Testis (tissue), 3 donors: ENCODE results near the gene MOK. TPM values are rescaled to one million over a fixed set of nuclear protein-coding genes. Genes with fewer than 3 reads are reported as not detected.

Source experiments
- DNase-seq: peaks from one replicate; pipeline ENCODE4 v3.0.0-alpha.2; 2019
- H3K27ac ChIP-seq, 2 donors: fragments of 200-600 bp; sonication (generic); one replicate each; pipeline ENCODE4 v1.5.1; 2019
- H3K27me3 ChIP-seq: fragments of 200-600 bp; sonication (generic); one replicate; pipeline ENCODE4 v1.5.1; 2019
- H3K36me3 ChIP-seq: fragments of 200-600 bp; sonication (generic); one replicate; pipeline ENCODE4 v1.5.1; 2017; ENCODE audit warnings: low read depth; ENCODE audit errors: missing control alignments
- H3K4me1 ChIP-seq: fragments of 200-600 bp; sonication (generic); one replicate; pipeline ENCODE4 v1.5.1; 2019
- H3K4me3 ChIP-seq, 2 donors: fragments of 200-600 bp; sonication (generic); one replicate each; pipeline ENCODE4 v1.5.1; 2017 to 2019
- H3K9me3 ChIP-seq: fragments of 200-600 bp; sonication (generic); one replicate; pipeline ENCODE4 v1.5.1; 2017
- POLR2A ChIP-seq: fragments of 450-650 bp; IDR thresholded peaks from one replicate; pipeline ENCODE4 v1.6.1; 2017; ENCODE audit warnings: antibody characterized with exemption, mild to moderate bottlenecking, moderate library complexity
- WGBS, 2 donors: methylation state at CpG; one replicate each; pipeline ENCODE4 v1.1.5; 2018; 5-methylcytosine and 5-hydroxymethylcytosine counted together
- intact Hi-C: fragments of 100-400 bp; cut with DNase I; formaldehyde crosslinking; loops from one replicate; pipeline ENCODE4 v1.15.1; 2023; ENCODE audit warnings: low total_unique reads
- polyA plus RNA-seq: library from polyadenylated mRNA; stranded (reverse); fragments of 350-450 nt; fragmentation: Illumina TruSeq; extraction: RNeasy Lipid Tissue Mini Kit (QIAGEN cat#74804); gene quantifications from one replicate; pipeline ENCODE4 v1.2.3, GENCODE V29; 2014; ENCODE audit warnings: low read depth, low replicate concordance; ENCODE audit not compliant: insufficient read depth
- total RNA-seq, 2 donors: library from RNA; depleted of rRNA; stranded (reverse); fragments of >200 nt; gene quantifications; one replicate each; pipeline ENCODE4 v1.2.3, GENCODE V29; 2016
- TF ChIP-seq, protein P1 (sequence below), 3 experiments: fragments of 450-650 bp in 2 of 3; fragments of 200-600 bp in 1 of 3; sonication (generic) in 1 of 3; IDR thresholded peaks; one replicate each; pipeline ENCODE4 v1.5.1; 2016 to 2019; ENCODE audit warnings: antibody characterized with exemption in 3 of 3, mild to moderate bottlenecking in 2 of 3, moderate library complexity in 1 of 3

Gene MOK
- total and polyA plus RNA-seq, 3 donors from 2014 or later, result 157 to 188 (median 171) TPM

DNA sequence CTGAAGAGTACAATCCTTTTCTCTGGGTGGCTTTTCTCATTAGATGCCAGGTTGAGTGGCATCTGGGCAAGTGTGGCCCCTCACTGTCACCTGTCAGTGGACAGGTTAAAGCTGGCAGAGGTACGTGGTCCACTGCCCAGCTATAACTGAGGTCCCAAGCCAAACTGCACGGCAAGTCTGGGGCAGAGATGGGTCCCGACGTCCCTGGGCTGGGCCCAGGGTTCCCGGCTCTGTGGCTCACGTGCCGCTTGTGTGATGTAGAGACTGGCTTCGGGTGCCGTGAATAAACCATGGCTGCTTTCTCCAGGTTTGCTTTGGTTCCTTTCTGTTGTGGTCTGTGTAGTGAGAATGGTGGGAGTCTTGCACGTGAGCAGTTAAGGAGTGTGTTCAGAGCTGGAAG lies 87.6 kb downstream of the MOK start:
- intact Hi-C loops, result no loop called here
- WGBS, 2 donors, result 91 to 97% methylated on average over 8 to 10 of the region's 10 CpGs

DNA sequence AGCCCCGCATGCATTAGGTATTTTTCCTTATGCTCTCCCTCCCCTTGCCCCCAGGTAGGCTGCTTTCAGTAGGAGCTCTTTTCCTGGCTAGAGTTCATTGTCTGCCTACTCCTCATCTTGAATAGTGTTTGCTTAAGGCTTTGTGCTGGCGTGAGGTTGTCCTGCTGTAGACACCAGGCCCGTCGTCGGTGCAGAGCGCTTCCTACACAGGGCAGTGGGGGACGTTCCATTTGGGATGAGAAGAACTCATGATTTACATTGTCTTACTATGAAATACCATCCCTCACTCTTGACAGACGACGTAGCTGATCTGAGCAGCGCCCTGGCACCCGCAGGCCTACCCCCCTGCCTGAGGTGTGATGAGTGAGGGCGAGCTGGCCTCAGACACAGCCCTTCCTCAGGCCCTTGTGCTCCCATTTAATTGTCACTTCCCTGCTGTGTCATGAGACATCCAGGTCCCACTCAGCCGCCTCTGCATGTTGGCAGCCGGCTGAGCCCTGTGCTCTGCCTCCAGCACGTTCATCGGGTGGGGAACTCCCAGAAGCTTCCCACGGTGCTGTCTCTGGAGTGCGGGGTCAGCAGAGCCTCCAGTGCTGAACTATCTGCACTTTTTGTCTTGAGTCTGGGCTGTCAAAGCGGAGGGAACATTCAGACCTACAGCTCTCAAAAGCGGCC lies 89.3 kb downstream of the MOK start:
- DNase-seq, result peak; percentile 37
- WGBS, 2 donors, result 61 to 74% methylated on average over 17 to 20 of the region's 20 CpGs
- intact Hi-C loops, result no loop called here
- H3K4me1 ChIP-seq, result peaks cover 19% of the 10 kb centered on the region
- TF ChIP-seq, protein P1, sequence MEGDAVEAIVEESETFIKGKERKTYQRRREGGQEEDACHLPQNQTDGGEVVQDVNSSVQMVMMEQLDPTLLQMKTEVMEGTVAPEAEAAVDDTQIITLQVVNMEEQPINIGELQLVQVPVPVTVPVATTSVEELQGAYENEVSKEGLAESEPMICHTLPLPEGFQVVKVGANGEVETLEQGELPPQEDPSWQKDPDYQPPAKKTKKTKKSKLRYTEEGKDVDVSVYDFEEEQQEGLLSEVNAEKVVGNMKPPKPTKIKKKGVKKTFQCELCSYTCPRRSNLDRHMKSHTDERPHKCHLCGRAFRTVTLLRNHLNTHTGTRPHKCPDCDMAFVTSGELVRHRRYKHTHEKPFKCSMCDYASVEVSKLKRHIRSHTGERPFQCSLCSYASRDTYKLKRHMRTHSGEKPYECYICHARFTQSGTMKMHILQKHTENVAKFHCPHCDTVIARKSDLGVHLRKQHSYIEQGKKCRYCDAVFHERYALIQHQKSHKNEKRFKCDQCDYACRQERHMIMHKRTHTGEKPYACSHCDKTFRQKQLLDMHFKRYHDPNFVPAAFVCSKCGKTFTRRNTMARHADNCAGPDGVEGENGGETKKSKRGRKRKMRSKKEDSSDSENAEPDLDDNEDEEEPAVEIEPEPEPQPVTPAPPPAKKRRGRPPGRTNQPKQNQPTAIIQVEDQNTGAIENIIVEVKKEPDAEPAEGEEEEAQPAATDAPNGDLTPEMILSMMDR (IDR thresholded peaks at IDR 0.05), result no peak
- TF ChIP-seq POLR2A, result no peak
- H3K27ac ChIP-seq, result peak overlapping the region; percentile 31 to 76
- H3K4me3 ChIP-seq, result no peak overlapping the region
- H3K9me3 ChIP-seq, result no peaks in the 10 kb centered on the region
- no peaks in the 10 kb centered on the region for H3K36me3 ChIP-seq
- no peaks in the 10 kb centered on the region for H3K27me3 ChIP-seq

More for the DNA sequence above, 87.6 kb downstream of the MOK start:
- TF ChIP-seq, protein P1 (IDR thresholded peaks at IDR 0.05), result no peak
- no peak for TF ChIP-seq POLR2A
- H3K36me3 ChIP-seq, result no peaks in the 10 kb centered on the region
- H3K27ac ChIP-seq, result no peak overlapping the region
- H3K27me3 ChIP-seq, result no peaks in the 10 kb centered on the region
- H3K4me3 ChIP-seq, result no peak overlapping the region
- DNase-seq, result no peak
- peaks cover 19% of the 10 kb centered on the region for H3K4me1 ChIP-seq
- H3K9me3 ChIP-seq, result no peaks in the 10 kb centered on the region

DNA sequence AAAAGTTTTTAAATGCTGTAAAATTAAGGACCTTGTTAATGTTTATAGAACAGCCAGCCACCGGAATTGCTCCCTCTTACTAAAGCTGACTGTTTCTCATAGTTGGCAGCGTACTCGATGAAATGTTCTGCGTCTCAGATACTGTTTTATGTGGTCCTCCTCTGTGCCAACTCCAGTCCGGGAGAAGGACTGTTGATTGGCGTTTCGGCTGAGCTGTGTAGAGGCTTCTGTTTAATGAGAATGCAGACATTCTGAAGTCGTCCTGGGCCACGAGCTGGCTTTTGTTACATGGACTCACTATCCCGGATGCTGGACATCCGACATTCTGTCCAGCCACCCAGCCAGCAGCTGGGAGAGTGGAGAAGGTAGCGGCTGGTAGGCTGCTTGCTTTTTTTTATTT lies 89.9 kb downstream of the MOK start:
- H3K9me3 ChIP-seq, result no peaks in the 10 kb centered on the region
- TF ChIP-seq, protein P1 (IDR thresholded peaks at IDR 0.05), result no peak
- no peak for TF ChIP-seq POLR2A
- H3K36me3 ChIP-seq, result no peaks in the 10 kb centered on the region
- WGBS, 2 donors, result 40 to 48% methylated on average over 12 of the region's 12 CpGs
- peaks cover 19% of the 10 kb centered on the region for H3K4me1 ChIP-seq
- peak overlapping the region in 1 of 2 donors; percentile 76 for H3K27ac ChIP-seq
- H3K27me3 ChIP-seq, result no peaks in the 10 kb centered on the region
- DNase-seq, result peak; percentile 57
- no peak overlapping the region for H3K4me3 ChIP-seq
- intact Hi-C loops, result no loop called here

DNA sequence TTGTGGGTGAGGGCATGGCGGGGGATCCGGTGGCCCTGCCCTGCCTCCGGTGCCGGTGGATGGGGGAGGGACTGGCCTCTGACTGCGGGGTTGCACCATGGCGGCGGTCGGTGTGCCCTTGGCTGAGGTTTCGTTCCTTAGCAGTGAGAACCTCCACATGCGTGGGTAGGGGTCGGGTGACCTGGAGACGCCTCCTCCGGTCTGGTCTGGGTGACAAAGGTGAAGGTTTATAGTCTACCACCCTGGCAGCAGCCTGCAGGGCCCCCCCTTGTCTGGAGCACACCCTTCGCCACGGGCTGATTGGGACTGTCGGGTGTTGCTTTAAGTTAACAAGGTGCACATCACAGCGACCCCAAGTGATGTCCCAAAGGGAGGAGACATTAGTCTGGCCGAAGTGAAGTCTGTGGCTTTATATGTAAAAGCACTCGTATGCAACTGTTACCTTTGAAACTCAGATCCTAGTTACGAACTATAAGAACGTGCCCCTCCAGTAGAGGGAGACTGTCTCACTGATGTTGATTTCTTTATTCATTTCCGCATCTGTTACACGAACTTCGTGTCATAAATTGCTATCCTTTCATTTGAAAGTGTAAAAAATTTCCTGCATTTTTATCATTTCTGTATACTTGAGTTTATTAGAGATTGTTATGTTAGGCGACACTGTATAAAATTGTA lies 90.8 kb downstream of the MOK start:
- peaks cover 19% of the 10 kb centered on the region for H3K4me1 ChIP-seq
- 85 to 96% methylated on average over 24 to 25 of the region's 25 CpGs for WGBS, 2 donors
- no peaks in the 10 kb centered on the region for H3K9me3 ChIP-seq
- no peak for TF ChIP-seq POLR2A
- TF ChIP-seq, protein P1 (IDR thresholded peaks at IDR 0.05), result no peak
- H3K4me3 ChIP-seq, result no peak overlapping the region
- H3K36me3 ChIP-seq, result no peaks in the 10 kb centered on the region
- intact Hi-C loops, result no loop called here
- H3K27ac ChIP-seq, result no peak overlapping the region
- H3K27me3 ChIP-seq, result no peaks in the 10 kb centered on the region
- DNase-seq, result no peak
